ENCODE data around the gene CBFA2T2. TPM values are rescaled to one million over a fixed set of nuclear protein-coding genes. Genes with fewer than 3 reads are reported as not detected.

CBFA2T2 gene
- total and polyA plus RNA-seq, 2 of the 4 experiments (the other 2 are of a cell fraction) = 3.8 to 6.2 TPM

DNA sequence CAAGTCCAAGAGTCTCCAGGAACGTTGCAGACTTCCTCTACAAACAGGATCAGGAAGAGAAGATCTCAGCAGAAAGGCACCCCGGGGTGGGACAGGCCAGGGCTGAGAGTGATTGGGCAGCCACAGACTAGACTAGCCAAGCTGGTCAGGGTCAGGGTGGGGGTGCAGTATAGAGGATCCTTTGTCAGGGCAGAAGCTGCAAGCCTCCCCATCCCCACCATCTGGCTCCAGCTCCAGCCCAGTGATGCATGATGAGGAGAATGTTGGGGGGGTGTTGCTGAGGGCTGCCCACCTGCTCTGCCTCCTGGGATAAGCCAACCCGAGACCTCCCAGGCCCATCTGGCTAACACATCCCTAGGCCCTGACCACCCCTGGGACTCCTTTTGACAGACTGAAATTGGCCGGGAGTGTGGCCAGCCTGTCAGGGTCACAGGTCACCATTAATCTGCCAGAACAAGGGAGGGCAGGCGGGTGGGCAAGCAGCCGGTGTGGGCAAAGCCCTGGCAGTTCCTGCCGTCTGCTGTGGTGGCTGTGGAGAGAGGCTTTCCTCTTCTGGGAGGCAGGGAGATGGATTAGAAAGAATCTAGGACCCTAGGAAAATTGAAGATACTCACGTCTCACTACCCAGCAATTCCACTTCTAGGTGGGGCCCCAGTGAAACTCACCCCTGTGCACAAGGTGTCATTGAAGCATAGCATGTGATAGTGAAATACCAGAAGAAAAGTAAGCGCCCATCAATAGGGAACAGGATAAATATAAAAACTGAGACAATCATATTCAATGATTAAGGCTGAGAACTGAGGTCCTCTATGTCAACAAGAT lies 24.2 kb upstream of the CBFA2T2 start:
- DNase-seq (no peak), ATAC-seq (ENCODE audit: low read depth) (peak; percentile 44)
- intact Hi-C loops (cut with micrococcal nuclease) = no loop called here
- Histone ChIP-seq H2BK20ac (ENCODE audit: low read depth, low read length) (no peak overlapping the region), H4K8ac (ENCODE audit: low read depth in 2 of 2, low read length in 2 of 2) (no peak overlapping the region), H3K4me1 (ENCODE audit: control insufficient read depth, insufficient read depth, low read length) (no peaks in the 10 kb centered on the region), H3K27ac (ENCODE audit: insufficient read depth, low read length) (no peak overlapping the region), H2AK5ac (ENCODE audit: low read depth, low read length) (no peak overlapping the region), H3K9me3 (ENCODE audit: control insufficient read depth, insufficient read depth, low read length) (no peaks in the 10 kb centered on the region), H3K27me3 (ENCODE audit: control insufficient read depth, insufficient read depth, low read length) (peaks cover 7% of the 10 kb centered on the region), H4K5ac (ENCODE audit: low read depth, low read length) (no peak overlapping the region), H2AFZ (replicated peaks; ENCODE audit: low read length, poor library complexity) (no peak overlapping the region), H2BK15ac (ENCODE audit: low read depth, low read length) (no peak overlapping the region), H2BK120ac (ENCODE audit: low read depth, low read length) (no peak overlapping the region), H3K18ac (ENCODE audit: low read depth, low read length) (no peak overlapping the region), H2BK5ac (ENCODE audit: low read depth, low read length, poor library complexity, severe bottlenecking) (no peak overlapping the region), H3K9me1 (ENCODE audit: insufficient read depth, low read length) (no peaks in the 10 kb centered on the region), H4K91ac (ENCODE audit: insufficient read depth, low read depth, low read length) (no peak overlapping the region), H3K9ac (ENCODE audit: low read depth, low read length) (no peak overlapping the region), H3K79me1 (ENCODE audit: low read depth in 1 of 2, low read length in 2 of 2) (no peaks in the 10 kb centered on the region), H3K4ac (ENCODE audit: low read depth, low read length) (no peak overlapping the region), H3K14ac (replicated peaks; ENCODE audit: low read depth, low read length) (no peak overlapping the region), H4K20me1 (ENCODE audit: insufficient read depth, low read length) (no peaks in the 10 kb centered on the region), H3K4me3 (ENCODE audit: insufficient read depth, low read depth, low read length) (no peak overlapping the region), H3K23ac (ENCODE audit: low read depth, low read length) (no peak overlapping the region), H2AK9ac (replicated peaks; ENCODE audit: low read depth, low read length, poor library complexity) (no peak overlapping the region), H3K36me3 (ENCODE audit: control insufficient read depth, insufficient read depth, low read length) (no peaks in the 10 kb centered on the region), H3K4me2 (ENCODE audit: low read depth, low read length) (no peak overlapping the region), H3K56ac (ENCODE audit: extremely low read depth, insufficient read depth, low read length) (no peak overlapping the region)
- POLR2A ChIA-PET (ENCODE audit: unreplicated experiment) = no interaction called here
- TF ChIP-seq POLR2A (IDR thresholded peaks at IDR 0.05; ENCODE audit: low read depth, low read length) (no peak), RAD21 (IDR thresholded peaks at IDR 0.05; ENCODE audit: low read length) (no peak), BHLHE40 (IDR thresholded peaks at IDR 0.05; ENCODE audit: low read depth, low read length) (no peak)
- TF ChIP-seq, protein P1, sequence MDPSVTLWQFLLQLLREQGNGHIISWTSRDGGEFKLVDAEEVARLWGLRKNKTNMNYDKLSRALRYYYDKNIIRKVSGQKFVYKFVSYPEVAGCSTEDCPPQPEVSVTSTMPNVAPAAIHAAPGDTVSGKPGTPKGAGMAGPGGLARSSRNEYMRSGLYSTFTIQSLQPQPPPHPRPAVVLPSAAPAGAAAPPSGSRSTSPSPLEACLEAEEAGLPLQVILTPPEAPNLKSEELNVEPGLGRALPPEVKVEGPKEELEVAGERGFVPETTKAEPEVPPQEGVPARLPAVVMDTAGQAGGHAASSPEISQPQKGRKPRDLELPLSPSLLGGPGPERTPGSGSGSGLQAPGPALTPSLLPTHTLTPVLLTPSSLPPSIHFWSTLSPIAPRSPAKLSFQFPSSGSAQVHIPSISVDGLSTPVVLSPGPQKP (IDR thresholded peaks at IDR 0.05; ENCODE audit: borderline replicate concordance, low read depth, low read length) = no peak
- dilution Hi-C loops (cut with HindIII; ENCODE audit: low sequenced_read_pairs, unreplicated experiment) = no loop called here
- CTCF ChIA-PET = no interaction called here
- no TSS peak for BruUV-seq (replicated peaks)
- WGBS, 2 experiments (ENCODE audit: extremely low coverage in 2 of 2, insufficient read length in 1 of 2) = no CpG with 5 or more reads among the region's 9 CpGs
- in situ Hi-C loops (cut with MboI; ENCODE audit: low sequenced_read_pairs) = no loop called here

All from IMR-90 (cell line).